BE2C (cell line): ENCODE data around the gene SMIM5.

Experiments
- DNase-seq: peaks from one replicate; pipeline ENCODE4 v3.0.0-alpha.2; 2020
- H3K27me3 ChIP-seq: fragments of 250-450 bp; sonication (Bioruptor Pico); 2 replicates; pipeline ENCODE4 v1.5.1; 2020; ENCODE audit warnings: mild to moderate bottlenecking
- H3K36me3 ChIP-seq: fragments of 250-450 bp; sonication (Bioruptor Pico); 2 replicates; pipeline ENCODE4 v1.5.1; 2020; ENCODE audit warnings: mild to moderate bottlenecking
- H3K4me1 ChIP-seq: fragments of 250-450 bp; sonication (Bioruptor Pico); 2 replicates; pipeline ENCODE4 v1.5.1; 2020
- H3K4me3 ChIP-seq: 2 replicates; pipeline ENCODE4 v1.5.1; 2011; ENCODE audit warnings: low read depth, low read length
- H3K9me3 ChIP-seq: fragments of 250-450 bp; sonication (Bioruptor Pico); 2 replicates; pipeline ENCODE4 v1.5.1; 2020
- CTCF ChIP-seq: IDR thresholded peaks from 2 replicates; pipeline ENCODE4 v1.5.1; 2012; ENCODE audit warnings: mild to moderate bottlenecking, low read depth, low read length

The SMIM5 gene

GRCh38 chr17:75611851-75612429, 21.3 kb upstream of the SMIM5 start:
- no peaks in the 10 kb centered on the region for H3K9me3 ChIP-seq
- no peak for TF ChIP-seq CTCF
- DNase-seq: no peak
- H3K36me3 ChIP-seq: no peaks in the 10 kb centered on the region
- no peaks in the 10 kb centered on the region for H3K4me1 ChIP-seq
- H3K27me3 ChIP-seq: no peaks in the 10 kb centered on the region
- no peak overlapping the region for H3K4me3 ChIP-seq

- no peaks in the 10 kb centered on the region for H3K4me1 ChIP-seq
- H3K36me3 ChIP-seq: no peaks in the 10 kb centered on the region
- no peak for DNase-seq
- no peaks in the 10 kb centered on the region for H3K27me3 ChIP-seq
- TF ChIP-seq CTCF: no peak
- no peak overlapping the region for H3K4me3 ChIP-seq
- H3K9me3 ChIP-seq: no peaks in the 10 kb centered on the region
Measured at GRCh38 chr17:75612906-75613626, 20.2 kb upstream of the SMIM5 start.

- Histone ChIP-seq H3K4me3 (no peak overlapping the region), H3K9me3 (no peaks in the 10 kb centered on the region), H3K36me3 (no peaks in the 10 kb centered on the region), H3K27me3 (no peaks in the 10 kb centered on the region), H3K4me1 (no peaks in the 10 kb centered on the region)
- DNase-seq: peak; percentile 69
- peak; percentile 40 for TF ChIP-seq CTCF
Measured at GRCh38 chr17:75614006-75614405, 19.2 kb upstream of the SMIM5 start.

GRCh38 chr17:75614556-75615270, 18.5 kb upstream of the SMIM5 start:
- no peaks in the 10 kb centered on the region for H3K9me3 ChIP-seq
- no peak for TF ChIP-seq CTCF
- no peak for DNase-seq
- H3K4me3 ChIP-seq: no peak overlapping the region
- H3K27me3 ChIP-seq: no peaks in the 10 kb centered on the region
- no peaks in the 10 kb centered on the region for H3K4me1 ChIP-seq
- no peaks in the 10 kb centered on the region for H3K36me3 ChIP-seq

- peak; percentile 43 for DNase-seq
- no peaks in the 10 kb centered on the region for H3K36me3 ChIP-seq
- no peak overlapping the region for H3K4me3 ChIP-seq
- no peaks in the 10 kb centered on the region for H3K9me3 ChIP-seq
- no peaks in the 10 kb centered on the region for H3K4me1 ChIP-seq
- peak; percentile 30; the same call in 1 of the 2 replicates for TF ChIP-seq CTCF
- no peaks in the 10 kb centered on the region for H3K27me3 ChIP-seq
Measured at GRCh38 chr17:75615301-75615700, 17.9 kb upstream of the SMIM5 start.

- no peak for TF ChIP-seq CTCF
- Histone ChIP-seq H3K9me3 (no peaks in the 10 kb centered on the region), H3K27me3 (no peaks in the 10 kb centered on the region), H3K4me3 (no peak overlapping the region), H3K4me1 (no peaks in the 10 kb centered on the region), H3K36me3 (no peaks in the 10 kb centered on the region)
- no peak for DNase-seq
Measured at GRCh38 chr17:75616521-75617122, 16.6 kb upstream of the SMIM5 start.
